IMR-90 (cell line): Measurements from ENCODE around the gene ANO4. TPM values are rescaled to one million over a fixed set of nuclear protein-coding genes. Genes with fewer than 3 reads are reported as not detected.
A peak's percentile ranks its signal among the peaks of the same experiment; 100 is the strongest.

Source experiments
- ATAC-seq: fragments of 200-7000 bp; cut with Tn5 transposase; 2 replicates; pipeline ENCODE4 v1.9.1; 2020; ENCODE audit warnings: low read depth, mild to moderate bottlenecking, moderate library complexity
- BruUV-seq: library from RNA; stranded (reverse); fragments of 400-500 nt; replicated peaks from 2 replicates; lab custom pipeline; 2021; lab: Mats Ljungman, UMichigan
- CTCF ChIA-PET: fragments of 300-600 bp; formaldehyde crosslinking; extraction: SDS; loops from one replicate; lab custom pipeline; 2021; ENCODE audit warnings: antibody characterized with exemption; lab: Yijun Ruan, JAX
- POLR2A ChIA-PET: fragments of 300-600 bp; sonication (Branson Sonifier 250); formaldehyde crosslinking; loops from one replicate; lab custom pipeline; 2022; ENCODE audit warnings: antibody characterized with exemption; ENCODE audit not compliant: unreplicated experiment; lab: Charles Lee
- DNase-seq: peaks from one replicate; pipeline ENCODE4 v3.0.0; 2013
- H2AFZ ChIP-seq: replicated peaks from 2 replicates; pipeline ENCODE3; 2013; ENCODE audit warnings: low read length, mild to moderate bottlenecking; ENCODE audit not compliant: poor library complexity
- H2AK5ac ChIP-seq: 2 replicates; pipeline ENCODE4 v1.6.1; 2013; ENCODE audit warnings: low read depth, low read length, inconsistent platforms
- H2AK9ac ChIP-seq: replicated peaks from 2 replicates; pipeline ENCODE3; 2013; ENCODE audit warnings: mild to moderate bottlenecking, low read depth, low read length, moderate library complexity; ENCODE audit not compliant: poor library complexity
- H2BK120ac ChIP-seq: 2 replicates; pipeline ENCODE4 v1.6.1; 2013; ENCODE audit warnings: low read depth, low read length, inconsistent platforms
- H2BK15ac ChIP-seq: 3 replicates; pipeline ENCODE4 v1.6.1; 2013; ENCODE audit warnings: low read depth, low read length, inconsistent platforms
- H2BK20ac ChIP-seq: 2 replicates; pipeline ENCODE4 v1.6.1; 2013; ENCODE audit warnings: low read depth, mild to moderate bottlenecking, inconsistent platforms, low read length, moderate library complexity
- H2BK5ac ChIP-seq: 2 replicates; pipeline ENCODE4 v1.6.1; 2013; ENCODE audit warnings: mild to moderate bottlenecking, low read depth, low read length, inconsistent platforms; ENCODE audit not compliant: poor library complexity, severe bottlenecking
- H3K14ac ChIP-seq: replicated peaks from 2 replicates; pipeline ENCODE4 v1.6.1; 2013; ENCODE audit warnings: low read depth, low read length, inconsistent platforms
- H3K18ac ChIP-seq: 2 replicates; pipeline ENCODE4 v1.6.1; 2013; ENCODE audit warnings: low read depth, low read length, control low read depth
- H3K23ac ChIP-seq: 2 replicates; pipeline ENCODE4 v1.6.1; 2013; ENCODE audit warnings: low read depth, low read length, inconsistent platforms
- H3K27ac ChIP-seq: 2 replicates; pipeline ENCODE4 v1.5.1; 2013; ENCODE audit warnings: mild to moderate bottlenecking, control low read depth, low read length; ENCODE audit not compliant: insufficient read depth
- H3K27me3 ChIP-seq: 2 replicates; pipeline ENCODE4 v1.6.1; 2013; ENCODE audit warnings: low read length; ENCODE audit not compliant: control insufficient read depth, insufficient read depth
- H3K36me3 ChIP-seq: 2 replicates; pipeline ENCODE4 v1.6.1; 2013; ENCODE audit warnings: low read length, mixed read lengths; ENCODE audit not compliant: control insufficient read depth, insufficient read depth
- H3K4ac ChIP-seq: 2 replicates; pipeline ENCODE4 v1.6.1; 2013; ENCODE audit warnings: low read depth, low read length, inconsistent platforms
- H3K4me1 ChIP-seq: 2 replicates; pipeline ENCODE4 v1.6.1; 2013; ENCODE audit warnings: low read length, mixed read lengths; ENCODE audit not compliant: control insufficient read depth, insufficient read depth
- H3K4me2 ChIP-seq: 2 replicates; pipeline ENCODE4 v1.6.1; 2013; ENCODE audit warnings: low read depth, mild to moderate bottlenecking, control low read depth, low read length, moderate library complexity
- H3K4me3 ChIP-seq: 2 replicates; pipeline ENCODE4 v1.5.1; 2013; ENCODE audit warnings: low read depth, mild to moderate bottlenecking, control low read depth, low read length, moderate library complexity; ENCODE audit not compliant: insufficient read depth
- H3K56ac ChIP-seq: 2 replicates; pipeline ENCODE4 v1.6.1; 2013; ENCODE audit warnings: low read length, inconsistent platforms; ENCODE audit not compliant: insufficient read depth; ENCODE audit errors: extremely low read depth
- H3K79me1 ChIP-seq, 2 experiments: 2 replicates each; pipeline ENCODE4 v1.6.1; 2013; ENCODE audit warnings: low read length in 2 of 2, inconsistent platforms in 1 of 2, low read depth in 1 of 2
- H3K9ac ChIP-seq: 2 replicates; pipeline ENCODE4 v1.6.1; 2013; ENCODE audit warnings: low read depth, low read length, control low read depth
- H3K9me1 ChIP-seq: 2 replicates; pipeline ENCODE4 v1.6.1; 2013; ENCODE audit warnings: low read length, inconsistent platforms; ENCODE audit not compliant: insufficient read depth
- H3K9me3 ChIP-seq: 2 replicates; pipeline ENCODE4 v1.6.1; 2013; ENCODE audit warnings: low read length; ENCODE audit not compliant: control insufficient read depth, insufficient read depth
- H4K20me1 ChIP-seq: 2 replicates; pipeline ENCODE4 v1.6.1; 2013; ENCODE audit warnings: low read length, inconsistent platforms; ENCODE audit not compliant: insufficient read depth
- H4K5ac ChIP-seq: 2 replicates; pipeline ENCODE4 v1.6.1; 2013; ENCODE audit warnings: mild to moderate bottlenecking, low read depth, low read length, control low read depth
- H4K8ac ChIP-seq, 2 experiments: 2 replicates each; pipeline ENCODE4 v1.6.1; 2013; ENCODE audit warnings: low read depth in 2 of 2, low read length in 2 of 2, control low read depth in 1 of 2, inconsistent platforms in 1 of 2
- H4K91ac ChIP-seq: 2 replicates; pipeline ENCODE4 v1.6.1; 2013; ENCODE audit warnings: low read depth, low read length, inconsistent platforms; ENCODE audit not compliant: insufficient read depth
- BHLHE40 ChIP-seq: fragments of 150-350 bp; IDR thresholded peaks from 2 replicates; pipeline ENCODE4 v1.6.1; 2016; ENCODE audit warnings: mild to moderate bottlenecking, low read depth, low read length
- CHD1 ChIP-seq: IDR thresholded peaks from 2 replicates; pipeline ENCODE4 v1.6.1; 2012; ENCODE audit warnings: low read depth, low read length, improper control_type of control experiment
- MAFK ChIP-seq: IDR thresholded peaks from 2 replicates; pipeline ENCODE4 v1.6.1; 2012; ENCODE audit warnings: low read depth, low read length, improper control_type of control experiment
- WGBS, 2 experiments: methylation state at CpG; one replicate each; pipeline versions ENCODE4 v1.1.5 to v1.1.7; 2013; ENCODE audit warnings: missing lambda C conversion rate in 2 of 2; ENCODE audit not compliant: insufficient read length in 1 of 2; ENCODE audit errors: extremely low coverage in 2 of 2; 5-methylcytosine and 5-hydroxymethylcytosine counted together
- dilution Hi-C: fragments of 300-500 bp; cut with HindIII; formaldehyde crosslinking; loops from one replicate; pipeline ENCODE4 v1.14.3; 2018; ENCODE audit warnings: low sequenced_read_pairs; ENCODE audit not compliant: unreplicated experiment
- in situ Hi-C: fragments of 300-500 bp; cut with MboI; formaldehyde crosslinking; loops from 3 replicates; pipeline ENCODE4 v1.14.3; 2019; ENCODE audit warnings: low sequenced_read_pairs, inconsistent platforms, mixed read lengths
- intact Hi-C: fragments of 100-400 bp; cut with micrococcal nuclease; formaldehyde crosslinking; loops from 2 replicates; pipeline ENCODE4 v1.10.0; 2022
- polyA plus RNA-seq, 3 experiments: library from polyadenylated mRNA; depleted of rRNA; stranded (reverse); fragments of >200 nt; gene quantifications; 2 replicates each; pipeline ENCODE4 v1.2.3, GENCODE V29; 2012; ENCODE audit warnings: low replicate concordance in 1 of 3
- total RNA-seq: library from RNA; depleted of rRNA; stranded (reverse); fragments of >200 nt; gene quantifications from 2 replicates; pipeline ENCODE4 v1.2.3, GENCODE V29; 2012

Gene ANO4
- total and polyA plus RNA-seq, 2 of the 4 experiments (the other 2 are of a cell fraction), result 4.7 to 10.2 TPM

DNA sequence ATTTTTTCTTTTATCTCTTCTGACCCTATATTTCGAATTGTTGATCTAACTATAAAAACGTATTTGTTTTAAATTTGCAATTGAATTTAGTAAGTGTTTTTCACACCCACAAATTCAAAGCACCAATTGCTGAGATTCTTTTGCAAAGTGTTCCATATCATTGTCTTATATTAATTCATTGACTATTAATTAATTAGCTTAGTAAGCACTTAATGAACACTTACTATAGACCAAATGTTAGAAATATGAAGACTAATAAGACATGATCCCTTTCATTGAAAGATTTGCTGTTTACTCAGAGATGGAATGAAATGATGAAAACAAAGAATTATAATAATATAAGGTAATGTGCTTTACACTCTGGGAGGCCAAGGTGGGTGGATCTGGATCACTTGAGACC is 14.2 kb downstream of the ANO4 start:
- DNase-seq (no peak), ATAC-seq (no peak)
- Histone ChIP-seq H3K27me3 (no peaks in the 10 kb centered on the region), H3K4ac (no peak overlapping the region), H4K91ac (no peak overlapping the region), H3K18ac (no peak overlapping the region), H3K9me1 (peaks cover 8% of the 10 kb centered on the region; the same call in 1 of the 2 replicates), H3K9me3 (no peaks in the 10 kb centered on the region), H4K20me1 (no peaks in the 10 kb centered on the region), H2AK9ac (no peak overlapping the region), H3K79me1 (peaks cover 11% of the 10 kb centered on the region in 2 experiments; a peak in 3 of 4 replicates), H3K4me3 (no peak overlapping the region), H3K4me1 (no peaks in the 10 kb centered on the region; the same call in 1 of the 2 replicates), H2AK5ac (no peak overlapping the region), H4K8ac (no peak overlapping the region), H3K4me2 (no peak overlapping the region), H3K14ac (no peak overlapping the region), H2BK120ac (no peak overlapping the region), H3K36me3 (0 out of 2 replicates have a peak, but pooled peaks cover 2% of the 10 kb centered on the region), H3K56ac (no peak overlapping the region), H2BK15ac (no peak overlapping the region), H2BK20ac (no peak overlapping the region), H3K9ac (no peak overlapping the region), H3K23ac (no peak overlapping the region), H3K27ac (no peak overlapping the region), H2AFZ (no peak overlapping the region), H2BK5ac (no peak overlapping the region), H4K5ac (no peak overlapping the region)
- CTCF ChIA-PET, result no interaction called here
- intact Hi-C loops (no loop called here), in situ Hi-C loops (no loop called here), dilution Hi-C loops (no loop called here)
- no CpG with 5 or more reads among the region's 2 CpGs for WGBS, 2 experiments
- TF ChIP-seq BHLHE40 (no peak), MAFK (peak; percentile 55), CHD1 (no peak)
- BruUV-seq, result no TSS peak
- POLR2A ChIA-PET, result no interaction called here
